CD8-positive, alpha-beta memory T cell (primary cell): Measurements from ENCODE around the gene HUNK. TPM values are rescaled to one million over a fixed set of nuclear protein-coding genes. Genes with fewer than 3 reads are reported as not detected.

ENCODE experiments used
- CTCF ChIA-PET: fragments of 350-600 bp; sonication (Branson Sonifier 250); formaldehyde crosslinking; loops from one replicate; lab custom pipeline; 2021; ENCODE audit warnings: antibody characterized with exemption; lab: Charles Lee
- POLR2A ChIA-PET: fragments of 350-600 bp; sonication (Branson Sonifier 250); formaldehyde crosslinking; loops from one replicate; lab custom pipeline; 2021; ENCODE audit warnings: antibody characterized with exemption; lab: Charles Lee
- DNase-seq, 5 donors: peaks; one replicate each; pipeline versions ENCODE4 v3.0.0 to v3.0.0-alpha.2; 2020 to 2022; ENCODE audit warnings: mixed read lengths in 1 of 5
- H3K27ac ChIP-seq: one replicate; pipeline ENCODE4 v1.7.0; 2013; ENCODE audit warnings: low read depth, mild to moderate bottlenecking, low read length, moderate library complexity
- H3K27me3 ChIP-seq: 2 replicates; pipeline ENCODE4 v1.7.0; 2013; ENCODE audit warnings: low read length, mild to moderate bottlenecking; ENCODE audit not compliant: insufficient read depth, poor library complexity, severe bottlenecking
- H3K36me3 ChIP-seq: 2 replicates; pipeline ENCODE4 v1.7.0; 2013; ENCODE audit warnings: mild to moderate bottlenecking, low read length, moderate library complexity; ENCODE audit not compliant: insufficient read depth
- H3K4me1 ChIP-seq: 2 replicates; pipeline ENCODE4 v1.7.0; 2013; ENCODE audit warnings: mild to moderate bottlenecking, low read length, moderate library complexity; ENCODE audit not compliant: insufficient read depth
- H3K4me3 ChIP-seq: 2 replicates; pipeline ENCODE4 v1.7.0; 2013; ENCODE audit warnings: mild to moderate bottlenecking, low read length
- H3K9me3 ChIP-seq: 2 replicates; pipeline ENCODE4 v1.7.0; 2013; ENCODE audit warnings: mild to moderate bottlenecking, low read length
- H3K27ac Mint-ChIP-seq, 8 donors: one replicate each; pipeline ENCODE4 v1.8.0; 2020 to 2021; ENCODE audit warnings: mixed read lengths in 8 of 8, mild to moderate bottlenecking in 6 of 8, inconsistent platforms in 3 of 8, moderate library complexity in 3 of 8
- H3K27me3 Mint-ChIP-seq, 2 donors: one replicate each; pipeline ENCODE4 v1.8.0; 2020 to 2021; ENCODE audit warnings: mixed read lengths in 2 of 2, mild to moderate bottlenecking in 1 of 2, moderate library complexity in 1 of 2
- H3K36me3 Mint-ChIP-seq, 3 donors: one replicate each; pipeline ENCODE4 v1.8.0; 2020 to 2021; ENCODE audit warnings: mixed read lengths in 3 of 3, inconsistent platforms in 1 of 3, mild to moderate bottlenecking in 1 of 3
- H3K4me1 Mint-ChIP-seq, 3 donors: one replicate each; pipeline ENCODE4 v1.8.0; 2020 to 2021; ENCODE audit warnings: mixed read lengths in 3 of 3, inconsistent platforms in 1 of 3, mild to moderate bottlenecking in 1 of 3
- H3K4me3 Mint-ChIP-seq, 7 donors: one replicate each; pipeline ENCODE4 v1.8.0; 2020 to 2021; ENCODE audit warnings: mixed read lengths in 7 of 7, mild to moderate bottlenecking in 6 of 7, moderate library complexity in 4 of 7, inconsistent platforms in 2 of 7
- H3K9me3 Mint-ChIP-seq, 5 donors: one replicate each; pipeline ENCODE4 v1.8.0; 2020 to 2022; ENCODE audit warnings: mixed read lengths in 5 of 5, mild to moderate bottlenecking in 3 of 5, moderate library complexity in 2 of 5, inconsistent platforms in 1 of 5
- polyA plus RNA-seq: library from polyadenylated mRNA; unstranded; fragments of 300-500 nt; fragmentation: Illumina TruSeq; gene quantifications from one replicate; pipeline ENCODE4 v1.2.3, GENCODE V29; 2021
- total RNA-seq, 2 experiments: library from RNA; stranded (reverse); gene quantifications; one replicate each; pipeline ENCODE4 v1.2.3, GENCODE V29; 2021

HUNK gene
- total and polyA plus RNA-seq, 3 experiments from 2014 or later, result 0.02 to 0.20 (median 0.06) TPM

- DNase-seq, result no peak
- H3K27ac Mint-ChIP-seq, result no peak overlapping the region
- H3K27me3 Mint-ChIP-seq, result peaks cover 7 to 12% of the 10 kb centered on the region in 2 donors
- H3K36me3 ChIP-seq, result no peaks in the 10 kb centered on the region
- no peak overlapping the region for H3K4me3 Mint-ChIP-seq
- no peaks in the 10 kb centered on the region for H3K4me1 ChIP-seq
- no peaks in the 10 kb centered on the region for H3K9me3 ChIP-seq
- H3K9me3 Mint-ChIP-seq, result peaks cover 0 to 11% (median 5%) of the 10 kb centered on the region in 5 donors
- H3K27ac ChIP-seq, result no peak overlapping the region
- CTCF ChIA-PET, result no interaction called here
- POLR2A ChIA-PET, result no interaction called here
- peaks cover 0 to 6% (median 2%) of the 10 kb centered on the region in 3 donors for H3K36me3 Mint-ChIP-seq
- H3K4me3 ChIP-seq, result no peak overlapping the region
- no peaks in the 10 kb centered on the region for H3K27me3 ChIP-seq
- H3K4me1 Mint-ChIP-seq, result no peaks in the 10 kb centered on the region
Measured at GRCh38 chr21:31983120-31983519, 110.3 kb downstream of the HUNK start.

GRCh38 chr21:31983554-31983953, 110.7 kb downstream of the HUNK start:
- Mint-ChIP-seq H3K4me1 (no peaks in the 10 kb centered on the region), H3K27me3 (peaks cover 5 to 15% of the 10 kb centered on the region in 2 donors), H3K4me3 (no peak overlapping the region), H3K9me3 (peaks cover 0 to 11% (median 5%) of the 10 kb centered on the region in 5 donors), H3K27ac (no peak overlapping the region), H3K36me3 (peaks cover 0 to 6% (median 2%) of the 10 kb centered on the region in 3 donors)
- ChIA-PET CTCF (no interaction called here), POLR2A (no interaction called here)
- Histone ChIP-seq H3K4me1 (no peaks in the 10 kb centered on the region), H3K27me3 (no peaks in the 10 kb centered on the region), H3K36me3 (no peaks in the 10 kb centered on the region), H3K4me3 (no peak overlapping the region), H3K9me3 (no peaks in the 10 kb centered on the region), H3K27ac (no peak overlapping the region)
- no peak for DNase-seq

- POLR2A ChIA-PET, result no interaction called here
- Histone ChIP-seq H3K9me3 (no peaks in the 10 kb centered on the region), H3K27me3 (no peaks in the 10 kb centered on the region), H3K27ac (no peak overlapping the region), H3K4me3 (no peak overlapping the region), H3K36me3 (no peaks in the 10 kb centered on the region), H3K4me1 (no peaks in the 10 kb centered on the region)
- no peaks in the 10 kb centered on the region for H3K4me1 Mint-ChIP-seq
- H3K27me3 Mint-ChIP-seq, result peaks cover 6 to 23% of the 10 kb centered on the region in 2 donors
- H3K27ac Mint-ChIP-seq, result no peak overlapping the region
- H3K36me3 Mint-ChIP-seq, result peaks cover 0 to 6% (median 2%) of the 10 kb centered on the region in 3 donors
- DNase-seq, result no peak
- CTCF ChIA-PET, result no interaction called here
- peaks cover 0 to 11% (median 5%) of the 10 kb centered on the region in 5 donors for H3K9me3 Mint-ChIP-seq
- H3K4me3 Mint-ChIP-seq, result no peak overlapping the region
Measured at GRCh38 chr21:31985398-31985797, 112.6 kb downstream of the HUNK start.

DNA sequence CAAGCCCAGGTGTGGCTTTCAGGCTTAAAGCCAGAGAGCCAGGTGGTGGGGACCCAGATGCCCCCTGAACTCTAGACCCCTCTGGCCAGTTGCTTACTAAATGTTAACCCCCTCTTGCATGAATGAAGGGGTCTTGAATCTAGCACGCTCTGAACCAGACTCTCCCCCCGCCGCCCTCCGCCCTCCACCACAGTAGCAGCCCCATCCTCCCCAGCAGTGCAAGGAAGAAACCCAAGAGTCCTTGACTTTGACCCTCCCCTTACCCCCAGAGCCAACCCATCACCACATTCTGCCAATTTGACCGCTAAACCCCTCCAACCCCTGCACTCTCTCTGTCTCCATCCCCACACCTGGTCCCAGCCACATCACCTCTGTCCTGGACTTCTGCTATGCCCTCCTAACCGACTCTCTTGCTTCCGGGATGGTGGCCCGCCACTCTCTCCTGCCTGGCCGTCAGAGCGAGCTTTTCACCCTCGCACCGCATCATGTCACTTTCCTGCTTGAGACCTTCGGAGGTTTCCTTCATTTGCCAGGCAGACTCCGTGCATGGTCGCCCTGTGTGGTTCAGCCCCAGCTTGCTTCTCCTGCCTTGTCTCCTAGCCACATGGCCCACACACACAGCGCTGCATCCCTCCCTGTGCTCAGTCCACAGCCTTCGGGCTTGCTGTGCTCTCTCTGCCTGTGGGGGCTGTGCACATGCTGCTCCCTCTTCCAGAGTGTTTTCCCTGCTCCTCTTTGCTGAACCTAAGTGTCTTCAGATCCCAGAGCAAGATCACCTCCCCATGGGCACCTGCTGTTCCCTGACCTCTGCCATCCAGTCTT, 113.4 kb downstream of the HUNK start:
- CTCF ChIA-PET, result no interaction called here
- peaks cover 0 to 6% (median 2%) of the 10 kb centered on the region in 3 donors for H3K36me3 Mint-ChIP-seq
- no peak overlapping the region for H3K27ac Mint-ChIP-seq
- H3K9me3 Mint-ChIP-seq, result peaks cover 0 to 11% (median 5%) of the 10 kb centered on the region in 5 donors
- no peak overlapping the region for H3K27ac ChIP-seq
- no peak for DNase-seq
- POLR2A ChIA-PET, result no interaction called here
- H3K4me1 ChIP-seq, result no peaks in the 10 kb centered on the region
- H3K27me3 ChIP-seq, result no peaks in the 10 kb centered on the region
- H3K9me3 ChIP-seq, result no peaks in the 10 kb centered on the region
- H3K4me1 Mint-ChIP-seq, result no peaks in the 10 kb centered on the region
- peaks cover 7 to 24% of the 10 kb centered on the region in 2 donors for H3K27me3 Mint-ChIP-seq
- no peak overlapping the region for H3K4me3 ChIP-seq
- no peak overlapping the region for H3K4me3 Mint-ChIP-seq
- no peaks in the 10 kb centered on the region for H3K36me3 ChIP-seq

DNA sequence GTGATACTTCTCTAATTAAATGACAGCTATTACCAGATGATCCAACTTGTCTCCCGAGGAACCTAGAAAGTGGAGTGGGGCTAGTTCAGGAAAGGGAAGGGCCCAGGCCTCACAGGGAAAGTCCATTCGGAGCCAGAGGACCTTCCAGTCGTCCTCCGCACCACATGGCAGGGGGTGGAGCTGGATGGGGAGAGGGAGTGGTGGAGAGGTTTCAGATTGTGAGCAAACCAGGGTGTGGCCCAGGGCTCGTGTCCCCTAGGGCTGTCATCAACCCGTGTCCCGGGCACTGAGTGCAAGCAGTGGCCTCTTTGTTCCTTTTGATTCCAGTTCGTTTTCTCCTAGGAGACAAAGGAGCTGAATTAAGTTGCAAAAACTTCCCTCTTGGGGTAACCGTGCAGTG, 114.9 kb downstream of the HUNK start:
- Mint-ChIP-seq H3K4me3 (no peak overlapping the region), H3K36me3 (peaks cover 0 to 6% (median 2%) of the 10 kb centered on the region in 3 donors), H3K27me3 (peaks cover 10 to 36% of the 10 kb centered on the region in 2 donors), H3K9me3 (peaks cover 0 to 11% (median 5%) of the 10 kb centered on the region in 5 donors), H3K27ac (no peak overlapping the region), H3K4me1 (no peaks in the 10 kb centered on the region)
- H3K27ac ChIP-seq, result no peak overlapping the region
- no peaks in the 10 kb centered on the region for H3K4me1 ChIP-seq
- ChIA-PET POLR2A (no interaction called here), CTCF (no interaction called here)
- H3K9me3 ChIP-seq, result no peaks in the 10 kb centered on the region
- no peak overlapping the region for H3K4me3 ChIP-seq
- DNase-seq, result no peak
- H3K27me3 ChIP-seq, result no peaks in the 10 kb centered on the region
- no peaks in the 10 kb centered on the region for H3K36me3 ChIP-seq

DNA sequence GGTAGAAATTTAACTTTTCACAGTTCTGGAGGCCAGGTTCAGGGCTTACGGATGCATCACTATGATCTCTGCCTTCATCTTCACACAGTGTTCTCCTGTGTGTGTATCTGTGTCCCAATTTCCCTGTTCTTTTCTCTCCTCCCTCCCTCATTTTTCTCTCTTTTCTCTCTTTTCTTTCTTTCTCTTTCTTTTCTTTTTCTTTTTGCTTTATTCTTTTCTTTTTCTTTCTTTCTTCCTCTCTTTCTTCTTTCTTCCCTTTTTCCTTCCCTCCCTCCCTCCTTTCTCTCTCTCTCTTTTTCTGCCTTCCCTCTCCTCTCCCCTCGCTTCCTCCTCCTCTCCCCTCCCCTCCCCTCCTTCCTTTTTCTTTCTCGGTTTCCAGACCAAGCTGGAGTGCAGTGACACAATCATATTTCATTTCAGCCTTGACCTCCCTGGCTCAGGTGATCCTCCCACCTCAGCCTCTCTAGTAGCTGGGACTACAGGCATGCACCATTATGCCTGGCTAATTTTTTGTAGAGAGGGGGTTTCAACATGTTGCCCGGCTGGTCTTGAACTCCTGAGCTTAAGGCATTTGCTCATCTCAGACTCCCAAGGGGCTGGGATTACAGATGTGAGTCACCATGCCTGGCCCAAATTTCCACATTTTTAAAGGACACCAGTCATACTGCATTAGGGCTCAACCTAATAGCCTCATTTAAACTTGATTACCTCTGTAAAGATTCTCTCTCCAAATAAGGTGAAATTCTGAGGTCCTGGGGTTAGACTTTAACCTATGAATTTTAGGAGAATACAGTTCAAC, 115.9 kb downstream of the HUNK start:
- Mint-ChIP-seq H3K4me1 (no peaks in the 10 kb centered on the region), H3K27ac (no peak overlapping the region), H3K36me3 (peaks cover 0 to 6% (median 2%) of the 10 kb centered on the region in 3 donors), H3K4me3 (no peak overlapping the region), H3K27me3 (peaks cover 10 to 39% of the 10 kb centered on the region in 2 donors), H3K9me3 (peaks cover 0 to 11% (median 5%) of the 10 kb centered on the region in 5 donors)
- no peak overlapping the region for H3K27ac ChIP-seq
- H3K4me3 ChIP-seq, result no peak overlapping the region
- no peak for DNase-seq
- POLR2A ChIA-PET, result no interaction called here
- H3K27me3 ChIP-seq, result no peaks in the 10 kb centered on the region
- H3K9me3 ChIP-seq, result no peaks in the 10 kb centered on the region
- no peaks in the 10 kb centered on the region for H3K4me1 ChIP-seq
- CTCF ChIA-PET, result no interaction called here
- no peaks in the 10 kb centered on the region for H3K36me3 ChIP-seq

DNA sequence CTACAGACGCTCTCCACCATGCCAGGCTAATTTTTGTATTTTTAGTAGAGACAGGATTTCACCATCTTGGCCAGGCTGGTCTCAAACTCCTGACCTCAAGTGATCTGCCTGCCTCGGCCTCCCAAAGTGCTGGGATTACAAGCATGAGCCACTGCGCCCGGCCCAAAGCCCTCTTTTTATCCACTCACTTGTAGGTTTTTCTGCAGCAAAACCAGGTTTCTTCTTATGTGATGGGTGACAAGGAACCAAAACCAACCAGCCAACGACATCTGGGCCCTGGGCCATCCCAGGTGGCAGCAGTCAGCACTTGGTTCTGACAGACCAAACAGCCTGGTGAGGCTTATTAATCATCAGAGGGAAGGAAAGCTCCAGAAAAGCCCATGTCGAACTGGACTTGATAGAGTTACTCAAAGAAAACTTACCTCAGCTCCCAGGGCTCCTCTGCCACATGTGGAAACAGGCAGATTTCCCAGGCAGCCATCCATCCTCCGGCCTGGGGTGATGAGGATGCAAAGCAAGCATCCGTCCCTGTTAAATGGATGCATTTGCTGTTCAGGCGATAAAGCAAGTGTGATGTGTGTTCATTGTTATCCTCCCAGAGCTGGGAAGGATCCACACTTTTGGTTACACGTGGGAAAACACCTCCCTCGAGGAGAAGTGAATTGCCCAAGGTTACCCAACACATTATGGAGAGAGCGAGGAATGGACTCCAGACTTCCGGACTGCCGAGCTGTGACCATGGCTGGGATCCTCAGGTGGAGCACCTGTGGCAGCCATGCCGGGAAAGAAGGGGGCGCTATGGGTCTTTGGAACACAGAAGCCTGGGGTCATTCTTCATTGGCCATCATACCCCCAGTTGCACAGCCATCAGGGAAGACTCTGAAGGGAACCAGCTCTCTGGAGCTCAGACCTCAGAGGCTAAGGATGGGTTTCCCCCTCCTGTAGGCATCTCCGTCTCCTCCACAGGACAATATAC, 118.8 kb downstream of the HUNK start:
- no peak for DNase-seq
- Mint-ChIP-seq H3K4me3 (no peak overlapping the region), H3K27ac (no peak overlapping the region), H3K9me3 (peaks cover 0 to 2% (median 0%) of the 10 kb centered on the region in 5 donors), H3K36me3 (no peaks in the 10 kb centered on the region), H3K27me3 (peaks cover 5 to 27% of the 10 kb centered on the region in 2 donors), H3K4me1 (no peaks in the 10 kb centered on the region)
- Histone ChIP-seq H3K27ac (no peak overlapping the region), H3K27me3 (no peaks in the 10 kb centered on the region), H3K36me3 (no peaks in the 10 kb centered on the region), H3K9me3 (no peaks in the 10 kb centered on the region), H3K4me3 (no peak overlapping the region), H3K4me1 (no peaks in the 10 kb centered on the region)
- ChIA-PET POLR2A (no interaction called here), CTCF (no interaction called here)
